GM19328 (cell line): ENCODE measurements around the gene CACNA1C.
"Not testable (repeated sequence)": the region's sequence is repeated elsewhere in the genome, so short reads cannot be mapped to it uniquely, and the experiment has no call there.

ENCODE experiments used
- ATAC-seq: cut with Tn5 transposase; IDR thresholded peaks from one replicate; pipeline ENCODE4 v1.9.1; 2021; ENCODE audit warnings: mild to moderate bottlenecking, moderate library complexity; ENCODE audit not compliant: unreplicated experiment

The CACNA1C gene

GRCh38 chr12:2675776-2676175 is 623.0 kb downstream of the CACNA1C start:
- no peak for ATAC-seq

GRCh38 chr12:2677142-2677880 is 624.5 kb downstream of the CACNA1C start:
- ATAC-seq = no peak

- no peak for ATAC-seq
Observed at GRCh38 chr12:2678426-2678825, 625.6 kb downstream of the CACNA1C start.

GRCh38 chr12:2679068-2679815 is 626.5 kb downstream of the CACNA1C start:
- ATAC-seq = no peak

GRCh38 chr12:2679816-2680675 is 627.3 kb downstream of the CACNA1C start:
- no peak for ATAC-seq

GRCh38 chr12:2680676-2681039 is 627.9 kb downstream of the CACNA1C start:
- no peak for ATAC-seq

GRCh38 chr12:2681450-2682205 is 628.8 kb downstream of the CACNA1C start:
- ATAC-seq = no peak

- no peak for ATAC-seq
Observed at GRCh38 chr12:2682296-2683251, 629.8 kb downstream of the CACNA1C start.

- no peak for ATAC-seq
Observed at GRCh38 chr12:2683283-2684025, 630.7 kb downstream of the CACNA1C start.

GRCh38 chr12:2684026-2684325 is 631.2 kb downstream of the CACNA1C start:
- not testable (repeated sequence) for ATAC-seq

GRCh38 chr12:2685620-2686279 is 633.0 kb downstream of the CACNA1C start:
- not testable (repeated sequence) for ATAC-seq

- ATAC-seq = no peak
Observed at GRCh38 chr12:2686280-2686646, 633.5 kb downstream of the CACNA1C start.

GRCh38 chr12:2687058-2687457 is 634.3 kb downstream of the CACNA1C start:
- no peak for ATAC-seq

- ATAC-seq = no peak
Observed at GRCh38 chr12:2687726-2688125, 634.9 kb downstream of the CACNA1C start.

- no peak for ATAC-seq
Observed at GRCh38 chr12:2688381-2688931, 635.7 kb downstream of the CACNA1C start.

- no peak for ATAC-seq
Observed at GRCh38 chr12:2689393-2689792, 636.6 kb downstream of the CACNA1C start.

- no peak for ATAC-seq
Observed at GRCh38 chr12:2689879-2690278, 637.1 kb downstream of the CACNA1C start.

GRCh38 chr12:2690348-2691005 is 637.7 kb downstream of the CACNA1C start:
- ATAC-seq = no peak
